H1 (cell line): ENCODE measurements around the gene AHCY. TPM values are rescaled to one million over a fixed set of nuclear protein-coding genes. Genes with fewer than 3 reads are reported as not detected.

Experiments
- CTCF ChIA-PET: fragments of 300-600 bp; sonication (Branson Sonifier 250); formaldehyde crosslinking; loops from one replicate; lab custom pipeline; 2021; ENCODE audit not compliant: partially characterized antibody; lab: Charles Lee
- POLR2A ChIA-PET: fragments of 300-600 bp; sonication (Branson Sonifier 250); formaldehyde crosslinking; loops from one replicate; lab custom pipeline; 2021; ENCODE audit warnings: inconsistent platforms; ENCODE audit not compliant: partially characterized antibody; lab: Charles Lee
- DNase-seq, 2 experiments: peaks; one replicate each; pipeline versions ENCODE4 v3.0.0 to v3.0.0-alpha.2; 2010 to 2022; ENCODE audit warnings: low spot score in 2 of 2, low read depth in 1 of 2, mixed read lengths in 1 of 2
- FAIRE-seq: peaks from 2 replicates; lab custom pipeline; 2011; peaks lifted over from hg19 to GRCh38; lab: Jason Lieb, UNC
- H2AFZ ChIP-seq: 2 replicates; pipeline ENCODE4 v1.8.1; 2012; ENCODE audit warnings: low read length, inconsistent platforms
- H2AK5ac ChIP-seq: 2 replicates; pipeline ENCODE4 v1.6.1; 2013; ENCODE audit warnings: low read depth, low read length
- H2BK120ac ChIP-seq: replicated peaks from 2 replicates; pipeline ENCODE3; 2013; ENCODE audit warnings: low read depth, low read length, inconsistent platforms
- H2BK12ac ChIP-seq: 2 replicates; pipeline ENCODE4 v1.6.1; 2013; ENCODE audit warnings: low read depth, low read length
- H2BK15ac ChIP-seq: 2 replicates; pipeline ENCODE4 v1.6.1; 2013; ENCODE audit warnings: low read length
- H2BK20ac ChIP-seq: 2 replicates; pipeline ENCODE4 v1.6.1; 2013; ENCODE audit warnings: low read length
- H2BK5ac ChIP-seq: 2 replicates; pipeline ENCODE4 v1.6.1; 2013; ENCODE audit warnings: low read depth, low read length
- H3K14ac ChIP-seq: 2 replicates; pipeline ENCODE4 v1.6.1; 2013; ENCODE audit warnings: inconsistent platforms; ENCODE audit not compliant: insufficient read length
- H3K18ac ChIP-seq: 2 replicates; pipeline ENCODE4 v1.6.1; 2013; ENCODE audit warnings: low read length; ENCODE audit errors: extremely low read depth
- H3K23ac ChIP-seq: 2 replicates; pipeline ENCODE4 v1.6.1; 2013; ENCODE audit warnings: inconsistent platforms; ENCODE audit not compliant: insufficient read length
- H3K23me2 ChIP-seq: 2 replicates; pipeline ENCODE4 v1.6.1; 2013; ENCODE audit warnings: low read depth, low read length
- H3K27ac ChIP-seq: 2 replicates; pipeline ENCODE4 v1.6.1; 2011; ENCODE audit warnings: low read depth, low read length, inconsistent platforms
- H3K27me3 ChIP-seq, 4 experiments: replicated peaks in 1 of 4; 1 replicate in 1 of 4; 2 replicates in 3 of 4; pipeline versions ENCODE4 v1.6.1 to v1.8.1; 2011 to 2013; ENCODE audit warnings: low read length in 3 of 4, mild to moderate bottlenecking in 3 of 4, inconsistent platforms in 2 of 4, mixed read lengths in 2 of 4, moderate library complexity in 1 of 4; ENCODE audit not compliant: control insufficient read depth in 3 of 4, insufficient read depth in 3 of 4; ENCODE audit errors: extremely low read depth in 1 of 4
- H3K36me3 ChIP-seq, 4 experiments: 2 replicates each; pipeline versions ENCODE4 v1.6.1 to v1.8.1; 2011 to 2013; ENCODE audit warnings: mild to moderate bottlenecking in 4 of 4, low read length in 3 of 4, moderate library complexity in 2 of 4, control low read depth in 1 of 4, inconsistent platforms in 1 of 4; ENCODE audit not compliant: insufficient read depth in 4 of 4, control insufficient read depth in 2 of 4
- H3K4ac ChIP-seq: replicated peaks from 2 replicates; pipeline ENCODE3; 2013; ENCODE audit warnings: low read length, low read depth, mixed read lengths, inconsistent platforms; ENCODE audit not compliant: insufficient read length
- H3K4me1 ChIP-seq, 4 experiments: replicated peaks in 1 of 4; 1 replicate in 1 of 4; 2 replicates in 3 of 4; pipeline versions ENCODE4 v1.6.1 to v1.8.1; 2011 to 2013; ENCODE audit warnings: low read length in 3 of 4, inconsistent platforms in 2 of 4, mixed read lengths in 1 of 4; ENCODE audit not compliant: insufficient read depth in 4 of 4, control insufficient read depth in 3 of 4
- H3K4me2 ChIP-seq, 2 experiments: 2 replicates each; pipeline versions ENCODE4 v1.6.1 to v1.8.1; 2011 to 2013; ENCODE audit warnings: low read depth in 2 of 2, low read length in 2 of 2, control low read depth in 1 of 2, inconsistent platforms in 1 of 2, mild to moderate bottlenecking in 1 of 2; ENCODE audit not compliant: insufficient read depth in 1 of 2
- H3K4me3 ChIP-seq, 4 experiments: fragments of 200-600, 300-600 bp in 1 of 4; sonication (generic), shearing (Covaris generic), sonication (Bioruptor Twin) in 1 of 4; 2 replicates each; pipeline versions ENCODE4 v1.5.1 to v1.8.1; 2011 to 2016; ENCODE audit warnings: low read length in 4 of 4, low read depth in 3 of 4, control low read depth in 2 of 4, inconsistent platforms in 2 of 4, mild to moderate bottlenecking in 2 of 4, mixed read lengths in 1 of 4, moderate library complexity in 1 of 4; ENCODE audit not compliant: insufficient read depth in 2 of 4; ENCODE audit errors: extremely low read depth in 1 of 4
- H3K56ac ChIP-seq: replicated peaks from 2 replicates; pipeline ENCODE3; 2013; ENCODE audit warnings: low read depth, mild to moderate bottlenecking, mixed read lengths, low read length, inconsistent platforms; ENCODE audit not compliant: insufficient read length
- H3K79me1 ChIP-seq: 2 replicates; pipeline ENCODE4 v1.6.1; 2013; ENCODE audit warnings: low read depth, low read length, control low read depth
- H3K79me2 ChIP-seq, 2 experiments: 2 replicates each; pipeline versions ENCODE4 v1.6.1 to v1.8.1; 2012 to 2013; ENCODE audit warnings: low read length in 2 of 2, mild to moderate bottlenecking in 2 of 2, inconsistent platforms in 1 of 2; ENCODE audit not compliant: insufficient read depth in 2 of 2, control insufficient read depth in 1 of 2
- H3K9ac ChIP-seq, 4 experiments: replicated peaks in 1 of 4; 1 replicate in 1 of 4; 2 replicates in 3 of 4; pipeline versions ENCODE4 v1.6.1 to v1.8.1; 2011 to 2013; ENCODE audit warnings: low read depth in 3 of 4, low read length in 3 of 4, control low read depth in 2 of 4, mild to moderate bottlenecking in 2 of 4, moderate library complexity in 2 of 4, inconsistent platforms in 1 of 4; ENCODE audit errors: extremely low read depth in 1 of 4
- H3K9me3 ChIP-seq, 2 experiments: 2 replicates each; pipeline versions ENCODE4 v1.6.1 to v1.8.1; 2012 to 2013; ENCODE audit warnings: mild to moderate bottlenecking in 2 of 2, moderate library complexity in 2 of 2, control low read depth in 1 of 2, inconsistent platforms in 1 of 2, low read depth in 1 of 2, low read length in 1 of 2, mixed read lengths in 1 of 2; ENCODE audit not compliant: insufficient read depth in 2 of 2
- H4K20me1 ChIP-seq, 2 experiments: replicated peaks in 1 of 2; 2 replicates each; pipeline versions ENCODE3 to v1.8.1; 2011 to 2013; ENCODE audit warnings: inconsistent platforms in 2 of 2, low read length in 2 of 2, mild to moderate bottlenecking in 1 of 2; ENCODE audit not compliant: insufficient read depth in 2 of 2, control insufficient read depth in 1 of 2
- H4K5ac ChIP-seq: 2 replicates; pipeline ENCODE4 v1.6.1; 2013; ENCODE audit warnings: low read length, low read depth, mixed read lengths, inconsistent platforms; ENCODE audit not compliant: insufficient read length
- H4K8ac ChIP-seq: 2 replicates; pipeline ENCODE4 v1.8.0; 2013; ENCODE audit warnings: mild to moderate bottlenecking, moderate library complexity, low read length, inconsistent platforms; ENCODE audit not compliant: insufficient read depth; ENCODE audit errors: extremely low read depth
- H4K91ac ChIP-seq: replicated peaks from 2 replicates; pipeline ENCODE3; 2013; ENCODE audit warnings: low read length, mixed read lengths, inconsistent platforms; ENCODE audit not compliant: insufficient read length
- SIX5 ChIP-seq: IDR thresholded peaks from 2 replicates; pipeline ENCODE4 v1.6.1; 2011; ENCODE audit warnings: mild to moderate bottlenecking, low read depth, low read length
- SP4 ChIP-seq: IDR thresholded peaks from 2 replicates; pipeline ENCODE4 v1.6.1; 2012; ENCODE audit warnings: low read length, inconsistent platforms
- WGBS, 2 experiments: shearing (Covaris generic) in 1 of 2; methylation state at CpG; one replicate each; pipeline versions ENCODE4 v1.1.6 to v1.1.7; 2013 to 2015; ENCODE audit warnings: low lambda C conversion rate in 2 of 2, mixed read lengths in 2 of 2, inconsistent platforms in 1 of 2, low coverage in 1 of 2, missing lambda C conversion rate in 1 of 2; ENCODE audit not compliant: insufficient replicate concordance in 2 of 2, insufficient coverage in 1 of 2, insufficient read length in 1 of 2; ENCODE audit errors: extremely low coverage in 1 of 2, missing lambda C conversion rate in 1 of 2; 5-methylcytosine and 5-hydroxymethylcytosine counted together
- polyA plus RNA-seq, 7 experiments: library from polyadenylated mRNA; depleted of rRNA in 3 of 7; stranded (reverse) in 5 of 7; unstranded in 2 of 7; fragments of >200 nt in 5 of 7; fragments of 200-250 nt in 2 of 7; gene quantifications; 1 replicate in 5 of 7; 2 replicates in 1 of 7; 4 replicates in 1 of 7; pipeline versions ENCODE4 v1.2.1 to v1.2.3, GENCODE V29; 2011 to 2013; ENCODE audit warnings: missing spikeins in 2 of 7, mixed read lengths in 2 of 7
- total RNA-seq: library from RNA; stranded (reverse); fragmentation: NEBNext Ultra II Directional; extraction: Animal tissue kit (Norgen Biotek cat#: 25700); gene quantifications from 2 replicates; pipeline ENCODE4 v1.2.1, GENCODE V29; 2021

Gene AHCY
- total and polyA plus RNA-seq, 2 of the 8 experiments (the other 6 are each of a cell fraction or from before 2014, with no cell fraction given) = 404 to 638 TPM

DNA sequence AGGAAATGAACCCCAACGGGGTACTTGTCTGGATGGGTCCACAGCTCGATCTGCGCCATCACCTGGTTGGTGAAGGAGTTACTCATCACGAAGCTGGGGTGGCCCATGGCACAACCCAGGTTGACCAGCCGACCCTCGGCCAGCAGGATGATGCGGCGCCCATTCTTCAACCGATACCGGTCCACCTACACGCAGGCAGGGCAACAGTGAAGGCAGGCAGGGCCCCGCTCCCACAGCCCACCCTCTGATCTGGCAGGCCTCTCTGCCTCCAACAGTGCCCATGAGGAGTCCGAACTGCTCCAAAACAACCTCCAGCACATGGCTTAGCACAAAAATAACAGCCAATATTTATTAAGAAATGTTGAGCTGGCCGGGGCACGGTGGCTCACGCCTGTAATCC lies 17.7 kb downstream of the AHCY start:
- Histone ChIP-seq H3K23ac (no peak overlapping the region), H2BK5ac (no peak overlapping the region), H3K23me2 (no peaks in the 10 kb centered on the region), H4K20me1 (peaks cover 8 to 19% of the 10 kb centered on the region in 2 experiments), H3K56ac (no peak overlapping the region), H2BK12ac (no peak overlapping the region), H2BK120ac (no peak overlapping the region), H3K18ac (no peak overlapping the region), H3K9me3 (no peaks in the 10 kb centered on the region), H4K91ac (no peak overlapping the region), H2BK15ac (no peak overlapping the region), H3K27me3 (no peaks in the 10 kb centered on the region), H4K8ac (peak overlapping the region; percentile 65; the same call in 1 of the 2 replicates), H3K79me2 (no peaks in the 10 kb centered on the region), H3K4me2 (no peak overlapping the region), H3K4ac (no peak overlapping the region), H2AFZ (no peak overlapping the region), H3K4me3 (no peak overlapping the region), H3K14ac (no peak overlapping the region), H2AK5ac (no peak overlapping the region), H4K5ac (no peak overlapping the region), H2BK20ac (no peak overlapping the region), H3K4me1 (no peaks in the 10 kb centered on the region), H3K27ac (no peak overlapping the region), H3K79me1 (peaks cover 3% of the 10 kb centered on the region; the same call in 1 of the 2 replicates), H3K36me3 (peaks cover 45 to 85% (median 71%) of the 10 kb centered on the region in 4 experiments), H3K9ac (no peak overlapping the region)
- 89% methylated on average over 16 of the region's 16 CpGs; no CpG with 5 or more reads in 1 of the 2 experiments for WGBS, 2 experiments
- DNase-seq (no peak), FAIRE-seq (no peak)
- CTCF ChIA-PET = interaction anchor here (0.9 to 1.2 kb wide), 5 partner anchors 9 to 252 kb away, joined by 3 to 4 read pairs (median 4); no protein-coding TSS in a partner anchor
- TF ChIP-seq SP4 (no peak), SIX5 (no peak)
- POLR2A ChIA-PET = no interaction called here
